Nephron progenitor cell (in vitro differentiated cells): Measurements from ENCODE around the gene FAM193B.

Source experiments
- DNase-seq: peaks from one replicate; pipeline ENCODE4 v3.0.0; 2021
- H3K27ac Mint-ChIP-seq: 2 replicates; pipeline ENCODE4 v1.8.0; 2021; ENCODE audit warnings: mild to moderate bottlenecking, moderate library complexity, mixed read lengths
- H3K27me3 Mint-ChIP-seq: 2 replicates; pipeline ENCODE4 v1.8.0; 2021; ENCODE audit warnings: mild to moderate bottlenecking, low read depth, mixed read lengths; ENCODE audit not compliant: poor library complexity
- H3K36me3 Mint-ChIP-seq: 2 replicates; pipeline ENCODE4 v1.8.0; 2021; ENCODE audit warnings: low read depth, mixed read lengths
- H3K4me1 Mint-ChIP-seq: 2 replicates; pipeline ENCODE4 v1.8.0; 2021; ENCODE audit warnings: mixed read lengths
- H3K4me3 Mint-ChIP-seq: 2 replicates; pipeline ENCODE4 v1.8.0; 2021; ENCODE audit warnings: mild to moderate bottlenecking, moderate library complexity, mixed read lengths
- H3K9me3 Mint-ChIP-seq: 2 replicates; pipeline ENCODE4 v1.8.0; 2021; ENCODE audit warnings: mild to moderate bottlenecking, moderate library complexity, mixed read lengths
- TF ChIP-seq, protein P1 (sequence below): fragments of 200-600 bp; sonication (generic); IDR thresholded peaks from 2 replicates; pipeline ENCODE4 v1.5.0; 2021; ENCODE audit warnings: antibody characterized with exemption

FAM193B gene

DNA sequence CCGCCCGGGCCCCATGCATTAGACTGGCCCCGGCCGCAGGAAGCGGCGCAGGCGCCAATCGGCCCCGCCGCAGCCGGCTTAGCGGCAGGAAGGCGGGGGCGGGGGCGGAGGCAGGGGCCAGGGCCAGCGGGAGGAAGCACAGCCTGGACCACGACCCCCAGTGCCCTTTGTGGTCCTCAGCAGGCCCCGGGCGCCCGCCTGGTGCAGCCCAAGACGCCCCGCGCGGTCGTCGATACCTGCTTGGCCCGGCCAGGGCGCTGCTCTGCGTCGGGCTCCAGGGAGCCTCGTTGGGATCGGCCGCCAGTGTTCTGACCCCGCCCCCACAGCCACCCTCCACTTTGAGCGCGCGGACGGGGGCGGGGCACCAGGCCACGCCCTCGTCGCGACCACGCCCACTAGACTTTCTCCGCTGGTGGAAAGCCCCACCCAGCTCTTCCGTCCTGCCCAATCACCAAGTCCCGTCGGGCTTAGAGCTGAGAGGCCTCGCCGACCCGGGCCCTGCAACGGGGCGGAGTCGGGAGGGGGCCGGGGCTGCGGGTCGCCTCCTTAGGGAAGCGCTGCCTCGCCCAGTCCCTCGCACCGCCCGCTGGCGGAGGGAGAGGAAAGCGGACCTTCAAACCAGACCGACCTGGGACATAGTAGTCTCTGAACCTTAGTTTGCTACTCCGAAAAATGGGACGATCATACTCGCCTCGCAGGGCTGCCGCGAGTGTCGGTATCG, 56.9 kb downstream of the FAM193B start, which contains the start of gene PDLIM7:
Gene PDLIM7 (minus strand): TSS at position 313 of the 721 bp plus-strand sequence. CDS start 1,092 bp downstream, outside the sequence.
- peak; percentile 99 for DNase-seq
- Mint-ChIP-seq H3K27me3 (peaks cover 16% of the 10 kb centered on the region), H3K4me3 (peak within 1 kb of the TSS; percentile 89), H3K4me1 (peaks cover 77% of the 10 kb centered on the region), H3K9me3 (no peaks in the 10 kb centered on the region), H3K27ac (peak within 1 kb of the TSS; percentile 93), H3K36me3 (peaks cover 8% of the 10 kb centered on the region)
- TF ChIP-seq, protein P1, sequence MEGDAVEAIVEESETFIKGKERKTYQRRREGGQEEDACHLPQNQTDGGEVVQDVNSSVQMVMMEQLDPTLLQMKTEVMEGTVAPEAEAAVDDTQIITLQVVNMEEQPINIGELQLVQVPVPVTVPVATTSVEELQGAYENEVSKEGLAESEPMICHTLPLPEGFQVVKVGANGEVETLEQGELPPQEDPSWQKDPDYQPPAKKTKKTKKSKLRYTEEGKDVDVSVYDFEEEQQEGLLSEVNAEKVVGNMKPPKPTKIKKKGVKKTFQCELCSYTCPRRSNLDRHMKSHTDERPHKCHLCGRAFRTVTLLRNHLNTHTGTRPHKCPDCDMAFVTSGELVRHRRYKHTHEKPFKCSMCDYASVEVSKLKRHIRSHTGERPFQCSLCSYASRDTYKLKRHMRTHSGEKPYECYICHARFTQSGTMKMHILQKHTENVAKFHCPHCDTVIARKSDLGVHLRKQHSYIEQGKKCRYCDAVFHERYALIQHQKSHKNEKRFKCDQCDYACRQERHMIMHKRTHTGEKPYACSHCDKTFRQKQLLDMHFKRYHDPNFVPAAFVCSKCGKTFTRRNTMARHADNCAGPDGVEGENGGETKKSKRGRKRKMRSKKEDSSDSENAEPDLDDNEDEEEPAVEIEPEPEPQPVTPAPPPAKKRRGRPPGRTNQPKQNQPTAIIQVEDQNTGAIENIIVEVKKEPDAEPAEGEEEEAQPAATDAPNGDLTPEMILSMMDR = no peak

DNA sequence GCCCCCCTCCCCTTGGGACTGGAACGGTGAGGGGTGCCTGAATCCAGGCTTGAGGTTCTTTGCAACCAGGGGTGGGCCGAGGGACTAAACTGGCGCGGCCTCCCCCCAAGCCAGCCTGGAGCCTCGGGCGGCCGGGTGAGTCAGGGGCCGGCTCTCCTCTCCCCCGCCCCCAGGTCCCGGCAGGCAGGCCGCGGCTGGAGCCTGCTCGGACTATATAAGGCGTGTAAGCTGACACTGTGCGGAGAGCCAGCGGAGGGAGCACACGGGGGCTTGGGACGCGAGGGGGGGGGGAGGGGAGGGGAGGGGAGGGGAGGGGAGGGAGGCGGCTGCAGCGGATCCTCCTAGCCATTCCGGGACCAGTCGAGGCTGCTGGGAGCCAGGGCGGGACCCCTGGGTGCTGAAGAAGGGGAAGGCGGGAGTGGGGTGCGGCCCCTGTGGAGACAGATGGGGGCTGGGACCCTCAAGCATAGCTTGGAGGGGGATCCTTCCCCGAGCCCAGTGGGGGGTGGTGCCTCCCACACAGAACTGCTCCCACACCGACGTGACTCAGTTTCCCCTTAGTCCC, 57.6 kb downstream of the FAM193B start:
- H3K27ac Mint-ChIP-seq = no peak overlapping the region
- H3K36me3 Mint-ChIP-seq = peaks cover 8% of the 10 kb centered on the region
- TF ChIP-seq, protein P1 = no peak
- peaks cover 16% of the 10 kb centered on the region for H3K27me3 Mint-ChIP-seq
- H3K4me1 Mint-ChIP-seq = peaks cover 72% of the 10 kb centered on the region
- H3K9me3 Mint-ChIP-seq = no peaks in the 10 kb centered on the region
- H3K4me3 Mint-ChIP-seq = peak overlapping the region; percentile 89
- DNase-seq = peak; percentile 82

DNA sequence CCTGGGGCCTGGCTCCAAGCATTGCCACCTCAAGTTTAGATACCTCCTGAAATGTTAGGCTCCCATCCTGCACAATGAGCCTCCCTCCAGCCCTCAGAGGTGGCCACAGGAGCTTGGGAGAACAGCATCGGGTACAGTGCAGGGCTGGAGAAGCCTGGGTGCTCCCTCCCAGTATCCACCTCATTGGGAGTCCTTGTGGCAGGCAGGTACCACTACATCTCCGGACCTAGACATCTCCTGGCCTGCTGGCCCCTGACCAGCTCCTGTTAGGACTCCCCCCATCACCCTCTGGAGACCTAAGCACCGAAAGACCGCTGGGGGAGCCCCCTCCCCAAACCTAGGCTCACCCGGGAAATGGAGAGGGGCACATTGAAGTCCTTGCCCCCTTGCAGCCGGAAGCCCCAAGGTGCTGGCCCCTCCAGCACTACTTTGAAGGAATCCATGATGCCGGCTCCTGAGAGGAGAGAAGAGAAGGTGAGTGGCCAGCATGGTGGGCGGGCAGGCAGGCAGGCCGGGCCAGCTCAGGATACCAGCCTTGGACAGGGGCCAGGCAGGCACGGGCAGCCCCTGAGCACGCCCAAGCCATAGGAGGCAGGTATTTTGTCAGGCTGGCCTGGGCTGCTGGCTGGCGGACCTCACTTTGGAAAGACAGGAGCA, 58.2 kb downstream of the FAM193B start:
- TF ChIP-seq, protein P1 = peak; percentile 34
- no peaks in the 10 kb centered on the region for H3K9me3 Mint-ChIP-seq
- H3K27me3 Mint-ChIP-seq = peaks cover 16% of the 10 kb centered on the region
- H3K36me3 Mint-ChIP-seq = peaks cover 11% of the 10 kb centered on the region
- peak overlapping the region; percentile 89 for H3K4me3 Mint-ChIP-seq
- DNase-seq = peak; percentile 34
- peak overlapping the region; percentile 93 for H3K27ac Mint-ChIP-seq
- H3K4me1 Mint-ChIP-seq = peaks cover 74% of the 10 kb centered on the region

DNA sequence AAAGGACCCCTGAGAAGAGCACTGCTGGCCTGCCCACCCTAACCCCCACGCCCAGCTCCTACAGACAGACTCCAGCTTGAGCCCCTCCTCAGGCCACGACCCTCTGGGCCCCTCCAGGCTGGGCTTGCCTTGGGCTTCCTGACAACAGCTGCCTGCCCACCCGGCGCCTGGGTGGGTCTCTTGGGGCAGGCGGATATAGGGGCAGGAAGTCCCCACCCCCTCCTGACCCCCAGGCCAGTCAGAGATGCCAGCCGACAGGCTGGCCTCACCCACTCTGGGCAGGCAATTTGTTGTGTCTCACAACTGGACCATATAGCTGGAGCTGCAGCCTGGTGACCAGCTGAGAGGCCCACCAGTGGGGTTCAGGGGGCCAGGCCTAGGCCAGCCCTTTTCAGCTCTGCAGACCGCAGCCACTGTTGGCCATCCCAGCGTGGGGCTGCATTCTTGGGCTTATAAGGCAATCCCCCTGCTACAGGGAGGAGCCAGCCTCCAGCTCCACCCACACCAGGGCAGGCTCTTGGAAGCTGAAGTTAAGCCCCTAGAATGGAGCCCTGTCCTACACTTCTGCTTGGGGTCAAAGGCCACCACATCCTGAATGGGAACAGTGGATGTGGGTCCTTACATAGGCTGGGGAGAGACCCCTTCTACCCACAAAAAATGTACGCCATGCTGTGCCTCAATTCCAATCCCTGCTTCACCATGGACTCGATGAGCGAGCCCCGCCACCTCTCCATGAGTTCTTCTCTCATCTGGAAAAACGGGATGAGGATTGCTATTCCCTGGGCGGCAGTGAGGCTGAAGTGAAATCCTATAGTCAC, 58.9 kb downstream of the FAM193B start:
- H3K27ac Mint-ChIP-seq = peak overlapping the region; percentile 93
- DNase-seq = peak; percentile 74
- peak overlapping the region; percentile 89 for H3K4me3 Mint-ChIP-seq
- H3K27me3 Mint-ChIP-seq = peaks cover 16% of the 10 kb centered on the region
- peaks cover 71% of the 10 kb centered on the region for H3K4me1 Mint-ChIP-seq
- TF ChIP-seq, protein P1 = no peak
- H3K36me3 Mint-ChIP-seq = peaks cover 13% of the 10 kb centered on the region
- H3K9me3 Mint-ChIP-seq = no peaks in the 10 kb centered on the region

DNA sequence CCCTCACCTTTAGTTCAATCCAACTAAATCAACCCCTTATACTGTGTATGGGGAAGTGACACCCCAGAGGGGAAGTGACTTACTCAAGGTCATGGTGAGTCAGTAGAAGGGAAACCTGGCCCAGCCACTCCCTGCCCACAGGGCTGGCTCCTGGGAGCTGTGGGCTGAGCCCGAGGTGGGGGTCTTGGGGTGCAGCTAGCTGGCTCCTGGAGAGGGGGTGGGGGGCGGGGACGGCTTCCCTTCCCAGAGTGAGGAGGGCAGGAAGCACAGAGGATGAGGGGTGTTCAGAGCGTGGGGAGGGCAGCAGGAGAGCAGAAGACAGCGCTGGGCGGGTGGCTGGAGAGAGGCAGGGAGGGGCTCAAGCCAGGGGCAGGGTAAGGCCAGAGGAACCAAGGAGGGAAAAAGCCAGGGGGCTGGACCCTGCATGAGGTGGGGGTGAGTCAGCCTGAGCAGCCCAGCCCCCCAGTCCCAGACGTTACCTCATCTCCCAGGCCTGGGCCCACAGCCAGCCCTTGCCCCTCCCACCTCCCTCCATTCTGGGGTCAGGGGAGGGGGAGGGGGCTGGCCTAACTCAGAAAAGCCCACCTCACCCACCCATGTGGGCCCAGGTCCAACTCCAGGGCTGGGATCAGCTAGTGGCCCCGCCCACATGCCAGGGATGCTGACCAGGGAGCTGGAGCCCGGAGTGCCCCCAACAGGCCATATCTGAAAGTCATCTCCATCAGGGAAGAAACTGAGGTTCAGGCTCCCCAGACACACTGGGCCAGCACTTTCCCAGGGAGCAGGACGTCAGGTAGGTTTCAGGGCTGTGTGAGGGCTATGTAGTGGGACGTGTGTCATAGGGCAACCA, 59.8 kb downstream of the FAM193B start:
- TF ChIP-seq, protein P1 = no peak
- Mint-ChIP-seq H3K9me3 (no peaks in the 10 kb centered on the region), H3K4me3 (peak overlapping the region; percentile 89), H3K4me1 (peaks cover 67% of the 10 kb centered on the region), H3K27me3 (peaks cover 13% of the 10 kb centered on the region), H3K27ac (peak overlapping the region; percentile 42), H3K36me3 (peaks cover 13% of the 10 kb centered on the region)
- DNase-seq = peak; percentile 52
